WTC11 (cell line): ENCODE results near the gene RCAN3. TPM values are rescaled to one million over a fixed set of nuclear protein-coding genes. Genes with fewer than 3 reads are reported as not detected.

ENCODE experiments used
- ATAC-seq: fragments of 200-7000 bp; cut with Tn5 transposase; 2 replicates; pipeline ENCODE4 v1.10.0; 2021; ENCODE audit warnings: mild to moderate bottlenecking, moderate library complexity
- CTCF ChIA-PET: fragments of 300-600 bp; sonication (Branson Sonifier 250); formaldehyde crosslinking; loops from one replicate; lab custom pipeline; 2021; ENCODE audit warnings: antibody characterized with exemption; lab: Charles Lee
- POLR2A ChIA-PET: fragments of 350-600 bp; sonication (Branson Sonifier 250); formaldehyde crosslinking; loops from one replicate; lab custom pipeline; 2021; ENCODE audit warnings: antibody characterized with exemption; lab: Charles Lee
- DNase-seq: peaks from one replicate; pipeline ENCODE4 v3.0.0; 2021; ENCODE audit warnings: low spot score
- H3K27ac Mint-ChIP-seq: 2 replicates; pipeline ENCODE4 v1.8.0; 2021; ENCODE audit warnings: mixed read lengths
- H3K27me3 Mint-ChIP-seq: 2 replicates; pipeline ENCODE4 v1.8.0; 2021; ENCODE audit warnings: low read depth, mild to moderate bottlenecking, moderate library complexity, mixed read lengths
- H3K36me3 Mint-ChIP-seq: 2 replicates; pipeline ENCODE4 v1.8.0; 2021; ENCODE audit warnings: mixed read lengths
- H3K4me1 Mint-ChIP-seq: 2 replicates; pipeline ENCODE4 v1.8.0; 2022; ENCODE audit warnings: mixed read lengths
- H3K4me3 Mint-ChIP-seq: 2 replicates; pipeline ENCODE4 v1.8.0; 2021; ENCODE audit warnings: mild to moderate bottlenecking, moderate library complexity, mixed read lengths
- H3K9me3 Mint-ChIP-seq: 2 replicates; pipeline ENCODE4 v1.8.0; 2021; ENCODE audit warnings: mixed read lengths
- AFF4 ChIP-seq: sonication (generic); formaldehyde crosslinking; IDR thresholded peaks from 2 replicates; pipeline ENCODE4 v1.8.1; 2023; ENCODE audit warnings: mild to moderate bottlenecking, missing genetic modification reagents, borderline replicate concordance
- ATF1 ChIP-seq: sonication (generic); formaldehyde crosslinking; IDR thresholded peaks from 2 replicates; pipeline ENCODE4 v1.8.1; 2023; ENCODE audit warnings: mild to moderate bottlenecking, moderate library complexity, missing genetic modification reagents
- ESRRA ChIP-seq: sonication (generic); formaldehyde crosslinking; IDR thresholded peaks from 2 replicates; pipeline ENCODE4 v1.8.1; 2022; ENCODE audit warnings: mild to moderate bottlenecking, missing genetic modification reagents, borderline replicate concordance
- FOXP1 ChIP-seq: sonication (generic); formaldehyde crosslinking; IDR thresholded peaks from 2 replicates; pipeline ENCODE4 v1.8.0; 2022; ENCODE audit warnings: missing genetic modification reagents, mild to moderate bottlenecking, moderate library complexity, borderline replicate concordance
- GTF2I ChIP-seq: fragments of 250-450 bp; sonication (Bioruptor Pico); conservative IDR thresholded peaks from 2 replicates; pipeline ENCODE4 v1.4.0; 2021; ENCODE audit warnings: mild to moderate bottlenecking
- NFATC4 ChIP-seq: fragments of 250-450 bp; sonication (Bioruptor Pico); IDR thresholded peaks from 2 replicates; pipeline ENCODE4 v1.9.0; 2021; ENCODE audit warnings: mild to moderate bottlenecking
- NFYB ChIP-seq: sonication (generic); formaldehyde crosslinking; conservative IDR thresholded peaks from 2 replicates; pipeline ENCODE4 v1.8.0; 2022; ENCODE audit warnings: low read depth, missing genetic modification reagents
- PREB ChIP-seq: sonication (generic); formaldehyde crosslinking; IDR thresholded peaks from 2 replicates; pipeline ENCODE4 v1.8.1; 2022; ENCODE audit warnings: mild to moderate bottlenecking, missing genetic modification reagents, moderate library complexity, borderline replicate concordance
- PRRX2 ChIP-seq: fragments of 250-450 bp; sonication (Bioruptor Pico); IDR thresholded peaks from 2 replicates; pipeline ENCODE4 v1.8.0; 2021; ENCODE audit warnings: mild to moderate bottlenecking
- RORB ChIP-seq: fragments of 250-450 bp; sonication (Bioruptor Pico); IDR thresholded peaks from 2 replicates; pipeline ENCODE4 v1.9.0; 2021; ENCODE audit warnings: mild to moderate bottlenecking
- TEAD4 ChIP-seq: sonication (generic); formaldehyde crosslinking; IDR thresholded peaks from 2 replicates; pipeline ENCODE4 v1.8.0; 2022; ENCODE audit warnings: mild to moderate bottlenecking, missing genetic modification reagents
- ZMAT4 ChIP-seq: fragments of 250-450 bp; sonication (Bioruptor Pico); IDR thresholded peaks from 2 replicates; pipeline ENCODE4 v1.9.0; 2021; ENCODE audit warnings: mild to moderate bottlenecking
- ZNF317 ChIP-seq: sonication (generic); formaldehyde crosslinking; IDR thresholded peaks from 2 replicates; pipeline ENCODE4 v1.8.1; 2023; ENCODE audit warnings: low read depth, mild to moderate bottlenecking, moderate library complexity, missing genetic modification reagents, borderline replicate concordance
- ZNF532 ChIP-seq: fragments of 250-450 bp; sonication (Bioruptor Pico); IDR thresholded peaks from 2 replicates; pipeline ENCODE4 v1.9.0; 2021; ENCODE audit warnings: mild to moderate bottlenecking, borderline replicate concordance
- total RNA-seq: library from RNA; stranded (reverse); gene quantifications from 3 replicates; pipeline ENCODE4 v1.2.3, GENCODE V29; 2021
- TF ChIP-seq, protein P1 (sequence below): sonication (generic); formaldehyde crosslinking; IDR thresholded peaks from 2 replicates; pipeline ENCODE4 v1.8.1; 2023; ENCODE audit warnings: mild to moderate bottlenecking, missing genetic modification reagents, moderate library complexity
- TF ChIP-seq, protein P2 (sequence below): sonication (generic); formaldehyde crosslinking; IDR thresholded peaks from 2 replicates; pipeline ENCODE4 v1.8.1; 2022; ENCODE audit warnings: low read depth, missing genetic modification reagents, borderline replicate concordance

Gene RCAN3
- total RNA-seq, 1 experiment from 2014 or later: 23.3 TPM

- Mint-ChIP-seq H3K9me3 (no peaks in the 10 kb centered on the region), H3K36me3 (no peaks in the 10 kb centered on the region), H3K27ac (no peak overlapping the region), H3K4me3 (no peak overlapping the region)
- ChIA-PET CTCF (no interaction called here), POLR2A (no interaction called here)
- no peak for ATAC-seq
- TF ChIP-seq PREB (CRISPR knock-in tag) (no peak), GTF2I (CRISPR knock-in tag) (no peak), ZNF532 (CRISPR knock-in tag) (no peak), ZNF317 (CRISPR knock-in tag) (no peak), RORB (no peak), NFYB (CRISPR knock-in tag) (no peak), ZMAT4 (CRISPR knock-in tag) (no peak), FOXP1 (CRISPR knock-in tag) (no peak), AFF4 (CRISPR knock-in tag) (no peak), TEAD4 (CRISPR knock-in tag) (no peak), PRRX2 (CRISPR knock-in tag) (no peak), ATF1 (no peak), ESRRA (no peak), NFATC4 (CRISPR knock-in tag) (no peak)
- TF ChIP-seq, protein P1, sequence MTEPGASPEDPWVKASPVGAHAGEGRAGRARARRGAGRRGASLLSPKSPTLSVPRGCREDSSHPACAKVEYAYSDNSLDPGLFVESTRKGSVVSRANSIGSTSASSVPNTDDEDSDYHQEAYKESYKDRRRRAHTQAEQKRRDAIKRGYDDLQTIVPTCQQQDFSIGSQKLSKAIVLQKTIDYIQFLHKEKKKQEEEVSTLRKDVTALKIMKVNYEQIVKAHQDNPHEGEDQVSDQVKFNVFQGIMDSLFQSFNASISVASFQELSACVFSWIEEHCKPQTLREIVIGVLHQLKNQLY (CRISPR knock-in tag): no peak
- TF ChIP-seq, protein P2, sequence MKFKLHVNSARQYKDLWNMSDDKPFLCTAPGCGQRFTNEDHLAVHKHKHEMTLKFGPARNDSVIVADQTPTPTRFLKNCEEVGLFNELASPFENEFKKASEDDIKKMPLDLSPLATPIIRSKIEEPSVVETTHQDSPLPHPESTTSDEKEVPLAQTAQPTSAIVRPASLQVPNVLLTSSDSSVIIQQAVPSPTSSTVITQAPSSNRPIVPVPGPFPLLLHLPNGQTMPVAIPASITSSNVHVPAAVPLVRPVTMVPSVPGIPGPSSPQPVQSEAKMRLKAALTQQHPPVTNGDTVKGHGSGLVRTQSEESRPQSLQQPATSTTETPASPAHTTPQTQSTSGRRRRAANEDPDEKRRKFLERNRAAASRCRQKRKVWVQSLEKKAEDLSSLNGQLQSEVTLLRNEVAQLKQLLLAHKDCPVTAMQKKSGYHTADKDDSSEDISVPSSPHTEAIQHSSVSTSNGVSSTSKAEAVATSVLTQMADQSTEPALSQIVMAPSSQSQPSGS (CRISPR knock-in tag): no peak
- TF ChIP-seq, all 79 proteins: peak for 0
- H3K4me1 Mint-ChIP-seq: peaks cover 14% of the 10 kb centered on the region
- no peaks in the 10 kb centered on the region for H3K27me3 Mint-ChIP-seq
- no peak for DNase-seq
Measured at GRCh38 chr1:24513706-24514105, 11.1 kb downstream of the RCAN3 start.
